Skeletal muscle satellite cell (primary cell): ENCODE results near the gene ACAD11. TPM values are rescaled to one million over a fixed set of nuclear protein-coding genes. Genes with fewer than 3 reads are reported as not detected.

Source experiments
- H3K27me3 ChIP-seq: 2 replicates; pipeline ENCODE4 v1.7.0; 2013; ENCODE audit warnings: low read length; ENCODE audit not compliant: control insufficient read depth, insufficient read depth
- H3K36me3 ChIP-seq: 2 replicates; pipeline ENCODE4 v1.7.0; 2013; ENCODE audit warnings: mild to moderate bottlenecking, control low read depth, low read length; ENCODE audit not compliant: insufficient read depth
- H3K4me1 ChIP-seq: 2 replicates; pipeline ENCODE4 v1.7.0; 2013; ENCODE audit warnings: low read length; ENCODE audit not compliant: control insufficient read depth, insufficient read depth
- H3K4me2 ChIP-seq: 2 replicates; pipeline ENCODE4 v1.7.0; 2013; ENCODE audit warnings: mild to moderate bottlenecking, low read length
- H3K4me3 ChIP-seq: 2 replicates; pipeline ENCODE4 v1.7.0; 2013; ENCODE audit warnings: low read length
- H3K9ac ChIP-seq: 2 replicates; pipeline ENCODE4 v1.7.0; 2013; ENCODE audit warnings: mild to moderate bottlenecking, low read depth, low read length, moderate library complexity
- H3K9me3 ChIP-seq: replicated peaks from 2 replicates; pipeline ENCODE4 v1.7.0; 2013; ENCODE audit warnings: mild to moderate bottlenecking, control low read depth, low read length
- total RNA-seq: library from RNA; depleted of rRNA; stranded (reverse); fragments of >200 nt; gene quantifications from 2 replicates; pipeline ENCODE4 v1.2.3, GENCODE V29; 2012; rRNA removed

ACAD11 gene, protein sequence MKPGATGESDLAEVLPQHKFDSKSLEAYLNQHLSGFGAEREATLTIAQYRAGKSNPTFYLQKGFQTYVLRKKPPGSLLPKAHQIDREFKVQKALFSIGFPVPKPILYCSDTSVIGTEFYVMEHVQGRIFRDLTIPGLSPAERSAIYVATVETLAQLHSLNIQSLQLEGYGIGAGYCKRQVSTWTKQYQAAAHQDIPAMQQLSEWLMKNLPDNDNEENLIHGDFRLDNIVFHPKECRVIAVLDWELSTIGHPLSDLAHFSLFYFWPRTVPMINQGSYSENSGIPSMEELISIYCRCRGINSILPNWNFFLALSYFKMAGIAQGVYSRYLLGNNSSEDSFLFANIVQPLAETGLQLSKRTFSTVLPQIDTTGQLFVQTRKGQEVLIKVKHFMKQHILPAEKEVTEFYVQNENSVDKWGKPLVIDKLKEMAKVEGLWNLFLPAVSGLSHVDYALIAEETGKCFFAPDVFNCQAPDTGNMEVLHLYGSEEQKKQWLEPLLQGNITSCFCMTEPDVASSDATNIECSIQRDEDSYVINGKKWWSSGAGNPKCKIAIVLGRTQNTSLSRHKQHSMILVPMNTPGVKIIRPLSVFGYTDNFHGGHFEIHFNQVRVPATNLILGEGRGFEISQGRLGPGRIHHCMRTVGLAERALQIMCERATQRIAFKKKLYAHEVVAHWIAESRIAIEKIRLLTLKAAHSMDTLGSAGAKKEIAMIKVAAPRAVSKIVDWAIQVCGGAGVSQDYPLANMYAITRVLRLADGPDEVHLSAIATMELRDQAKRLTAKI
- 24.2 and 29.7 TPM in 2 replicates for total RNA-seq

DNA sequence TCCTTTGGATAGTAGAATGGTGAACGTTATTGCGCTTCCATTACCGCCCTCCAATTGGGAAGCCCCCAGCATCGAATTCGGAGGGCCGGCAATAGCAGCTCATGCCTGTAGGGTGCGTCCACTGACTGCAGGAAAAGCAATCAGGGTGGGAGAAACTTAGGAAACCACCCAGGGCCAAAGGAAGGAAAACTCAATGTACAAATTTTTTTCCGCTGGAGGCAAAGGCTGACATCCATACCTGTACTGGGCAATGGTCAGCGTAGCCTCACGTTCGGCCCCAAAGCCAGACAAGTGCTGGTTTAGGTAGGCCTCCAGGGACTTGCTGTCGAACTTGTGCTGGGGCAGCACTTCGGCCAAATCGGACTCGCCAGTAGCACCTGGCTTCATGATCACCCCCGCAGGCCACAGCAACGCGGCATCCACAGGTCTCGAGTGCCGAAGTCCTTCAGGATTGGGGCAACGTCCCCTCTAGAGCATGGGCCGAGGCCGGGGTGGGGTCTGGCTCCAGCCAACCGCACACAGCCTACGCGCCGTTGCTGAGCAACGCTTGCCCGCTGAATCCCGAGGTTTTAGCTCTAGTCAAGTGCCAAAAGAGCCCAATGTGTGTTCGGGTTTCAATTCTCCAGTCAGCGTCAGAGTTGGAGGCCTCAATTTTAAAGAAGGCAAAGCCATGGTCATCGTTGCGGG lies at the start of gene ACAD11:
Gene ACAD11, minus strand, starts transcription at position 445 of the 687 bp plus-strand sequence. Its CDS starts 58 bp downstream, at position 387.
- Histone ChIP-seq H3K9me3 (no peaks in the 10 kb centered on the region), H3K27me3 (no peaks in the 10 kb centered on the region), H3K4me3 (peak within 1 kb of the TSS; percentile 88), H3K36me3 (no peaks in the 10 kb centered on the region), H3K4me2 (peak within 1 kb of the TSS; percentile 94), H3K4me1 (peaks cover 18% of the 10 kb centered on the region), H3K9ac (peak within 1 kb of the TSS; percentile 90)

DNA sequence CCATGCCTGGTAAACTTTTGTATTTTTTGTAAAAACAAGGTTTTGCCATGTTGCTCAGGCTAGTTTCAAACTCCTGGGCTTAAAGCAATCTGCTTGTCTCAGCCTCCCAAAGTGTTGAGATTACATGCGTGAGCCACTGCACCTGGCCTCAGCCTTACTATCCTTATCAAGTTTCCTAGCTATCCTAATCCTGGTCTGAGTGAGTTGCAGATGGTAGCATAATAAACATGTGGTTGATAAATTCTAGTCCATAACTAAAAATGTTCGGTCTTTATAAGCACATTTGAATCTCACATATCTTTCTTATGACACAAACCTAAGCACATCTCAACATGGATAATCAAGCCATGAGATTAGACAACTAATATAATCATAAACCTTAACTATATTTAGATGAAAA lies 44.1 kb upstream of the ACAD11 start:
- no peak overlapping the region for H3K9ac ChIP-seq
- no peak overlapping the region for H3K4me2 ChIP-seq
- H3K27me3 ChIP-seq, result no peaks in the 10 kb centered on the region
- no peaks in the 10 kb centered on the region for H3K4me1 ChIP-seq
- H3K36me3 ChIP-seq, result peaks cover 68% of the 10 kb centered on the region
- H3K4me3 ChIP-seq, result no peak overlapping the region
- H3K9me3 ChIP-seq, result no peaks in the 10 kb centered on the region

DNA sequence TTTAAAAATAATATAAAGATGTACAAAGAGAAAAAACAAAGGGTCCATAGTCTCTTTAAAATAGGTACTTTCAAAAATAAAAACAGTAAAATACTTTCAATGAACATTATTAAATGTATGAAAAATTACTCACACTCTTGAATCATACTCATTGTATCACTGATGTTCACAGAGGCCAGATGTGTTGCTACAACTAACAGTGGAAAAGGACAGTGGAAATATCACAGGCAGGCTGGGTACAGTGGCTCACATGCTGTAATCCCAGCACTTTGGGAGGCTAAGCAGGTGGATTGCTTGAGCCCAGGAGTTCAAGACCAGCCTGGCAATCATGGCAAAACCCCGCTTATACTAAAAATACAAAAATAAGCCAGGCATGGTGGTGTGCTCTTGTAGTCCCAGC lies 35.8 kb upstream of the ACAD11 start:
- no peaks in the 10 kb centered on the region for H3K4me1 ChIP-seq
- peaks cover 71% of the 10 kb centered on the region for H3K36me3 ChIP-seq
- H3K4me2 ChIP-seq, result no peak overlapping the region
- H3K4me3 ChIP-seq, result no peak overlapping the region
- H3K9me3 ChIP-seq, result no peaks in the 10 kb centered on the region
- H3K9ac ChIP-seq, result no peak overlapping the region
- H3K27me3 ChIP-seq, result no peaks in the 10 kb centered on the region

DNA sequence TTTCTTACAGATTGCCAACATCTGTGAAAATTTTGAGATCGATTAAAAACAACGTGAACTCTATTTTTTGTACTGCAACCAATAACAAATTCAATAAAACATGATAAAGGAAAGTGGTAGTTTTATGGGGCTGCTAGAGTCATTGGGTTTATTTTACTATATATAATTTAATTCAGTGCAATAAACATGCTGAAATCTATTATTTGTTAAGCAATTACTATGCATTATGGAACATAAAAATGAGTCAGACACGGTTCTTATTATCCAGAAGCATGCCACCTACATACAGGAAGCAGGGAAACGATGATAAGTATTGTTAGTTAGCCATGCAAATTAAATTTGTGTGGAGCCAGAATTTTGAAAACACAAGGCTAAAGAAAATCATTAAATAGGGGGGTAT lies 35.4 kb upstream of the ACAD11 start:
- Histone ChIP-seq H3K4me2 (no peak overlapping the region), H3K4me3 (no peak overlapping the region), H3K36me3 (peaks cover 71% of the 10 kb centered on the region), H3K9me3 (no peaks in the 10 kb centered on the region), H3K4me1 (no peaks in the 10 kb centered on the region), H3K27me3 (no peaks in the 10 kb centered on the region), H3K9ac (no peak overlapping the region)

DNA sequence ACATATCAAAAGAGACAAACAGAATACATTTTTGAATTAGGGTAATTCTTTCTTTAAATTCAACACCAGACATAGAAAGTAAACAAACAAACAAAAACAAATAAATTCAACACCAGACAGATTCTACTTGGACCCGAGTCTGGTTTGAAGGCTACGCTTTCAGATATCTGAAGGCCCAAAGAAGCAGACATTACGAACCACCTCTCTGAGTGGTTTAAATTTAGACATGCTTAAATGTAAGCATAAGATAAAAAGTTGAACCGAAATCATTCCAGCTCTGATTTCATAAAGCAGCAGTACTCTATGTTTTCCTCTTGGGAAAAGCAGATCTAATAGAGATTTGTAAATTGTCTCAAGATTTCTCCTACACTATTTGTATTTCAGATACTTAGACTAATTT lies 30.4 kb upstream of the ACAD11 start:
- H3K27me3 ChIP-seq, result no peaks in the 10 kb centered on the region
- H3K36me3 ChIP-seq, result peaks cover 68% of the 10 kb centered on the region
- no peaks in the 10 kb centered on the region for H3K4me1 ChIP-seq
- H3K4me3 ChIP-seq, result no peak overlapping the region
- H3K9me3 ChIP-seq, result no peaks in the 10 kb centered on the region
- no peak overlapping the region for H3K9ac ChIP-seq
- H3K4me2 ChIP-seq, result no peak overlapping the region

DNA sequence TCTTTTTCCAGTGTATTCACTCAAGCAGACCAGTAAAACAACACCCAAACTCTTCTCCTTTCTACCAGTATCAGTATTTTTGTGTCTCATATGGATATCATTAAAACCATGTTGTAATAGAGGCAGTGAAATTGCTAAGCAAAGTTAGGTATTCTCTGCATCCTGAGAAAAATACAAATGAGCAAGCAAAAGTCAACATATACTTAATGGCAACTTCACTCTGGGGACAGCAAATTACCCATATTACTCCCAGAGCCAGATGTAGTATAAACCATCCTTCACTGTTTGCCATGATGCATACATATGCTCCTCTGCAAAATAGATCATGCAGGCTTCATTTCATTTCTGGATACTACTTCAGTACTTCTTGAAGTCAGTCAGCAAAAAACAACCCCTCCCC lies 22.6 kb upstream of the ACAD11 start:
- H3K36me3 ChIP-seq, result peaks cover 65% of the 10 kb centered on the region

DNA sequence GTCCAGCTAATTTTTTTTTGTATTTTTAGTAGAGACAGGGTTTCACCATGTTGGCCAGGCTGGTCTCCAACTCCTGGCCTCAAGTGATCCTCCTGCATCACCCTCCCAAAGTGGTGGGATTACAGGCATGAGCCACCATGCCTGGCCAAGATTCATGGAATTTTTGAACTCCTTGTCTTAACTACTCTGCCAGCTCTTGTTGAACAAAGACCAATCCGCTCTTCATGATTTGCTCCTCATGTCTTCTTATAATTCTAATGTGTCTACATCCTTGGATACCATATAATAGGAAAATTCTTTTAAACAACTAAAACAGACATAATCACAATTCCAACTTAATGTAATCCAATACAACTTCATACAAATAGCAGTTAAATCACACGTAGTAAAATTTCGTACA lies 21.8 kb upstream of the ACAD11 start:
- H3K4me1 ChIP-seq, result no peaks in the 10 kb centered on the region
- H3K9me3 ChIP-seq, result no peaks in the 10 kb centered on the region
- H3K27me3 ChIP-seq, result no peaks in the 10 kb centered on the region
- H3K4me3 ChIP-seq, result no peak overlapping the region
- H3K36me3 ChIP-seq, result peaks cover 67% of the 10 kb centered on the region
- H3K9ac ChIP-seq, result no peak overlapping the region
- H3K4me2 ChIP-seq, result no peak overlapping the region

More for the DNA sequence above, 22.6 kb upstream of the ACAD11 start:
- Histone ChIP-seq H3K9ac (no peak overlapping the region), H3K4me3 (no peak overlapping the region), H3K4me2 (no peak overlapping the region), H3K9me3 (no peaks in the 10 kb centered on the region), H3K4me1 (no peaks in the 10 kb centered on the region), H3K27me3 (no peaks in the 10 kb centered on the region)

DNA sequence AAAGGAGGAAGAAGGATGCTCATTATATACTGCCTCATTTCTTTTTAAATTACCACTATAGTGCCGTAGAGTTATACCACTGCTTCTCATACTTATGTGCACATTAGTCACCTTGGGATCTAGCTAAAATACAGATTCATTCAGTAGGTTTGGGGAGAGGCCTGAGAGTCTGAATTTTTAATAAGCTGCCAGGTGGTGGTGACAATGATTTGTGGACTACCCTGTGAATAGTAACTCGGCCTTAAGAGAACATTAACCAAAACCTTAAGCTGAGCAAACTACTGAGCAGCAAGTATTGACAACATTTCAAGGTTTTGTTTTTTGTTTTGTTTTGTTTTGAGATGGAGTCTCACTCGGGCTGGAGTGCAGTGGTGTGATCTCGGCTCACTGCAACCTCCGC lies 20.3 kb upstream of the ACAD11 start:
- peaks cover 79% of the 10 kb centered on the region for H3K36me3 ChIP-seq
- no peaks in the 10 kb centered on the region for H3K4me1 ChIP-seq
- no peak overlapping the region for H3K4me2 ChIP-seq
- H3K9me3 ChIP-seq, result no peaks in the 10 kb centered on the region
- H3K9ac ChIP-seq, result no peak overlapping the region
- H3K27me3 ChIP-seq, result no peaks in the 10 kb centered on the region
- H3K4me3 ChIP-seq, result no peak overlapping the region

DNA sequence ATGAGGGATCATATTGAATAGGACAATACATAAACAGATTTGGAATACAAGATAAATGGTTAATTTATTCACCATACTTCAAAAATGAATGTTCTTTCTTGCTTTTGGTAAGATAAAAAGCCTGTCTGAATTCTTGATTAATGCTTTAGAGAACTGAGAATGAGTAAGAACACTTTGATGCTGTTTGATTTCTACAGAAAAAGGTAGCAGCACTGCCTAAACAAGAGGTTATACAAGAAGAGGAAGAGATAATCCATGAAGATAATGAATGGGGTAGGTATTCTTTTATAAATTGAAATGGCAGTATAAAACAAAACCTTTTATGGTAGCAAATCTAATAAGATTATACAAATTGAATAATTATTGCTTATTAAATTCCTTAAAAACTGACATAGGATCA lies 15.8 kb upstream of the ACAD11 start:
- Histone ChIP-seq H3K4me3 (no peak overlapping the region), H3K36me3 (peaks cover 72% of the 10 kb centered on the region), H3K4me1 (no peaks in the 10 kb centered on the region), H3K9me3 (no peaks in the 10 kb centered on the region), H3K9ac (no peak overlapping the region), H3K27me3 (no peaks in the 10 kb centered on the region), H3K4me2 (no peak overlapping the region)

DNA sequence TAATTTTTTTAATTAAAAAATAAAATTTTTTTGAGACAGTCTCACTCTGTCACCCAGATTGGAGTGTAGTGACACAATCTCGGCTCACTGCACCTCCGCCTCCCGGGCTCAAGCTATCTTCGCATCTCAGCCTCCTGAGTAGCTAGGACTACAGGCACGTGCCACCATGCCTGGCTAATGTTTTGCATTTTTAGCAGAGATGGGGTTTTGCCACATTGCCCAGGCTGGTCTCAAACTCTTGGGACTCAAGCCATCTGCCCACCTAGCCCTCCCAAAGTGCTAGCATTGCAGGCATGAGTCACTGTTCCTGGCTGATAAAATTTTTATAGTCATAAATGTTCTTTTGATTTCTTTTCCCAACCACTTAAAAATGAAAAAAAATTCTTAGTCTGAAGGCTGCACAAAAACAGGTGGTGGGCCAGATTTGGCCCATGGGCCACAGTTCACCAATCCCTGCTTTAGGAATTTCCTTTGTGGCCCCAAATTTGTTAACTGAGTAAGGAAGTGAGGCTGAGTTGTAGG lies 9.7 kb upstream of the ACAD11 start:
- Histone ChIP-seq H3K36me3 (peaks cover 36% of the 10 kb centered on the region), H3K4me2 (no peak overlapping the region), H3K4me1 (peaks cover 6% of the 10 kb centered on the region), H3K27me3 (no peaks in the 10 kb centered on the region), H3K4me3 (no peak overlapping the region), H3K9ac (no peak overlapping the region), H3K9me3 (no peaks in the 10 kb centered on the region)

DNA sequence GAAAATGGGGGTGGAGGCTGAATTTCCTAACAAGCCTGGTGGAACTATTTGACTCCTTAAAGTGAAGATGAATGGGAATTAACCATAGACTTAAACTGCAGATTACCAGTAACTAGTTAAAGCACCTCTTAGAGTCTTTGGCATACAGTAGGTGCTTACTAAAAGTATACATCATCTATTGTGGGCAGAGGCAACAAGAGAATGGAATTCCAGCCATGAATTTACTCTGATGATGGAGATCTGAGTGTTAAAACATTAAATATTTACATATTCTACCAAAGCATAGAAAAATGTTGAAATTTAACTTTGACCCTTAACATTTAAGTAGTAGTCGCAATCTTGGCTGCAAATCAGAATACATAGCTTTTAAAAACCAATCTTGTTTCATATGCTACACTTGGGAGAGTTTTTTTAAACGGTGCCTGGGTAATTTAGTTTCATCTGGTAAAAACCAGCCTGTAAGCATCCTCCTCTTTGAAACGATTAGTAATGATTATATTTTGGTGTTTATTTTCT lies 5.7 kb upstream of the ACAD11 start:
- Histone ChIP-seq H3K27me3 (no peaks in the 10 kb centered on the region), H3K9me3 (no peaks in the 10 kb centered on the region), H3K4me2 (no peak overlapping the region), H3K36me3 (peaks cover 12% of the 10 kb centered on the region), H3K9ac (no peak overlapping the region), H3K4me3 (no peak overlapping the region), H3K4me1 (peaks cover 6% of the 10 kb centered on the region)
